RWPE2 (cell line): ENCODE data around the gene ZSCAN5A.

Experiments
- ATAC-seq: fragments of 200-7000 bp; cut with Tn5 transposase; 3 replicates; pipeline ENCODE4 v1.9.1; 2021; ENCODE audit warnings: low read depth
- DNase-seq: peaks from one replicate; pipeline ENCODE4 v3.0.0-alpha.2; 2020; ENCODE audit warnings: low spot score
- H3K27ac ChIP-seq: fragments of 450-650 bp; 2 replicates; pipeline ENCODE4 v1.5.1; 2017; ENCODE audit warnings: mild to moderate bottlenecking; ENCODE audit not compliant: poor library complexity, severe bottlenecking
- H3K27me3 ChIP-seq: fragments of 250-450 bp; sonication (Bioruptor Pico); 2 replicates; pipeline ENCODE4 v1.5.1; 2021; ENCODE audit warnings: mild to moderate bottlenecking, moderate library complexity; ENCODE audit not compliant: insufficient read depth, poor library complexity, severe bottlenecking
- H3K36me3 ChIP-seq: fragments of 250-450 bp; sonication (Bioruptor Pico); 2 replicates; pipeline ENCODE4 v1.5.1; 2020; ENCODE audit warnings: low read depth, mild to moderate bottlenecking, moderate library complexity
- H3K4me1 ChIP-seq: fragments of 250-450 bp; sonication (Bioruptor Pico); 2 replicates; pipeline ENCODE4 v1.5.1; 2021; ENCODE audit warnings: mild to moderate bottlenecking, moderate library complexity; ENCODE audit not compliant: insufficient read depth, poor library complexity, severe bottlenecking
- H3K4me3 ChIP-seq: fragments of 250-450 bp; sonication (Bioruptor Pico); 2 replicates; pipeline ENCODE4 v1.5.1; 2021; ENCODE audit warnings: mild to moderate bottlenecking, moderate library complexity; ENCODE audit not compliant: severe bottlenecking
- H3K9me3 ChIP-seq: fragments of 250-450 bp; sonication (Bioruptor Pico); 2 replicates; pipeline ENCODE4 v1.5.1; 2021; ENCODE audit warnings: mild to moderate bottlenecking, moderate library complexity; ENCODE audit not compliant: severe bottlenecking
- TF ChIP-seq, protein P1 (sequence below): fragments of 450-650 bp; IDR thresholded peaks from one replicate; pipeline ENCODE4 v1.5.1; 2017; ENCODE audit warnings: mild to moderate bottlenecking, moderate library complexity; ENCODE audit not compliant: poor library complexity, severe bottlenecking

Gene ZSCAN5A

DNA sequence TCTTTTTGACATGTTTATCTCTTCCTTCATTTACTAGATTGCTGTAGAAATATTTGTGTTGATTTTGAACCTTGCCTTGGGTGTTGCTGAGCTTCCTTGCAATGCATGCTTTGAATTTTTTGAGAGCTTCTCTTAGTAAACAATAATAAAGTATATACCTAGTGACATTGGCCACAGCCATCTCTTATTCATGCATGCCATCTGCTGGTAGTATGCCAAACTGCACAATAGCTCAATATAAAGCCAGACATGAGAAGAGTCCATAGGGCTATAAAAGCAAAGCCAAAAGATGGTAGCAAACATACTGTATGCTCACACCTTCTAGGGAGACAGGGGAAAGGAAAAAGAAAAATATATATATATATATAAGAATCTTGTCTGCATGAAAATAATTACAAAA lies 18.9 kb upstream of the ZSCAN5A start:
- H3K27ac ChIP-seq, result no peak overlapping the region
- ATAC-seq (no peak), DNase-seq (no peak)
- no peaks in the 10 kb centered on the region for H3K27me3 ChIP-seq
- no peaks in the 10 kb centered on the region for H3K36me3 ChIP-seq
- TF ChIP-seq, protein P1, sequence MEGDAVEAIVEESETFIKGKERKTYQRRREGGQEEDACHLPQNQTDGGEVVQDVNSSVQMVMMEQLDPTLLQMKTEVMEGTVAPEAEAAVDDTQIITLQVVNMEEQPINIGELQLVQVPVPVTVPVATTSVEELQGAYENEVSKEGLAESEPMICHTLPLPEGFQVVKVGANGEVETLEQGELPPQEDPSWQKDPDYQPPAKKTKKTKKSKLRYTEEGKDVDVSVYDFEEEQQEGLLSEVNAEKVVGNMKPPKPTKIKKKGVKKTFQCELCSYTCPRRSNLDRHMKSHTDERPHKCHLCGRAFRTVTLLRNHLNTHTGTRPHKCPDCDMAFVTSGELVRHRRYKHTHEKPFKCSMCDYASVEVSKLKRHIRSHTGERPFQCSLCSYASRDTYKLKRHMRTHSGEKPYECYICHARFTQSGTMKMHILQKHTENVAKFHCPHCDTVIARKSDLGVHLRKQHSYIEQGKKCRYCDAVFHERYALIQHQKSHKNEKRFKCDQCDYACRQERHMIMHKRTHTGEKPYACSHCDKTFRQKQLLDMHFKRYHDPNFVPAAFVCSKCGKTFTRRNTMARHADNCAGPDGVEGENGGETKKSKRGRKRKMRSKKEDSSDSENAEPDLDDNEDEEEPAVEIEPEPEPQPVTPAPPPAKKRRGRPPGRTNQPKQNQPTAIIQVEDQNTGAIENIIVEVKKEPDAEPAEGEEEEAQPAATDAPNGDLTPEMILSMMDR, result peak; percentile 69
- H3K4me1 ChIP-seq, result no peaks in the 10 kb centered on the region
- H3K9me3 ChIP-seq, result peaks cover 5% of the 10 kb centered on the region
- H3K4me3 ChIP-seq, result no peak overlapping the region

DNA sequence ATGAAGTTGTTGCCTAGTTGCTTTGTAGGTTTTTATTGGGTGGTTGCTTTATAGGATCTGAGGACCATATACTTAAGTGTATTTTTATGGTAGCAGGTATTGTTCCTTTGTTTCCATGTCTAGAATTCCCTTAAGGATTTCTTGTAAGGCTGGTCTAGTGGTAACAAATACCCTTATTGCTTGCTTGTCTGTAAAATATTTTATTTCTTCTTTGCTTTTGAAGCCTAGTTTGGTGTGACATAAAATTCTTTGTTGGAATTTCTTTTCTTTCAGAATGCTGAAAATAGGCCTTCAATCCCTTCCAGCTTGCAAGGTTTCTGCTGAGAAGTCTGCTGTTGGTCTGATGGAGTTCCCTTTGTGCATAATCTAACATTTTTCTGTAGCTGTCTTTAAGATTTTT lies 18.1 kb upstream of the ZSCAN5A start:
- H3K27me3 ChIP-seq, result no peaks in the 10 kb centered on the region
- no peak overlapping the region for H3K27ac ChIP-seq
- H3K4me3 ChIP-seq, result no peak overlapping the region
- TF ChIP-seq, protein P1, result no peak
- no peaks in the 10 kb centered on the region for H3K4me1 ChIP-seq
- ATAC-seq (no peak), DNase-seq (no peak)
- no peaks in the 10 kb centered on the region for H3K36me3 ChIP-seq
- H3K9me3 ChIP-seq, result peaks cover 5% of the 10 kb centered on the region

DNA sequence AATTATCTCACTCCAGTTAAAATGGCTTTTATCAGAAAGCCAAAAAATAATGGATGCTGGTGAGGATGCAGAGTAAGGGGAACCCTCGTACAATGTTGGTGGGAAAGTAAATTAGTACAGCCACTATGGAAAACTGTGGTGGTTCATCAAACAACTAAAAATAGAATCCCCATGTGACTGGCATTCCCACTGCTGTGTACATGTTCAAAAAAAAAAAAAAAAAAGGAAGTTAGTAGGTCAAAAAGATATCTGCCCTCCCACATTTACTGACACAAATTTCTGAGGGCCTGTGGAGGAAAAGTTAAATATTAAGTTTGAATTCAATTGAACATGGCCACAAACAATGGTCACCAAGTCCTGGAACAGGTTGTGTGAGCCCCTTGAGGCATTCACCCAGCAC lies 9.8 kb upstream of the ZSCAN5A start:
- H3K27ac ChIP-seq, result no peak overlapping the region
- H3K27me3 ChIP-seq, result no peaks in the 10 kb centered on the region
- TF ChIP-seq, protein P1, result no peak
- H3K36me3 ChIP-seq, result no peaks in the 10 kb centered on the region
- no peaks in the 10 kb centered on the region for H3K9me3 ChIP-seq
- ATAC-seq (no peak), DNase-seq (no peak)
- H3K4me1 ChIP-seq, result no peaks in the 10 kb centered on the region
- H3K4me3 ChIP-seq, result no peak overlapping the region

DNA sequence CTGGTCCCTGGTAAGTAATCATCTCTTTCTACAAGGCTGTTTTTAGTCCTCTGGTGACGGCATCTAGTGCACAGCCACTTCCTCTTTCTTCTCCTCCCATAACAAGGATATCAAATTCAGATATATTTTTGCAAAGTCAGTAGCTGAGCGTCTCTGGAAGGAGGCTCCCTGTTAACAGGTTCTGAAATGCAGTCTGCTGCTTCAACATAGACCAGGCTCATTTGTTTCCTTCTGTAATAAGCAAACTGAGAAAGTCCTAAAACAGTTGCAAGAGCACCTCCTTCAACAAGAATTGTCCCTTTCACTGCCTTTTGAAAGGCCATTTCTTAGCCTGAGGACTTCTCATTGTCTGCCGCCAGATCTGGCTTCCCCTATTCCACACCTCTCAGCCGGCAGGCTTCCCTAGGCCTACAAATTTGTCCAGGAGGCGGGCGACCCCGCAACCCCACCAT lies 7.4 kb upstream of the ZSCAN5A start:
- Histone ChIP-seq H3K27me3 (no peaks in the 10 kb centered on the region), H3K36me3 (no peaks in the 10 kb centered on the region), H3K27ac (no peak overlapping the region), H3K9me3 (no peaks in the 10 kb centered on the region), H3K4me1 (no peaks in the 10 kb centered on the region), H3K4me3 (no peak overlapping the region)
- no peak for ATAC-seq
- DNase-seq, result no peak
- TF ChIP-seq, protein P1, result no peak

DNA sequence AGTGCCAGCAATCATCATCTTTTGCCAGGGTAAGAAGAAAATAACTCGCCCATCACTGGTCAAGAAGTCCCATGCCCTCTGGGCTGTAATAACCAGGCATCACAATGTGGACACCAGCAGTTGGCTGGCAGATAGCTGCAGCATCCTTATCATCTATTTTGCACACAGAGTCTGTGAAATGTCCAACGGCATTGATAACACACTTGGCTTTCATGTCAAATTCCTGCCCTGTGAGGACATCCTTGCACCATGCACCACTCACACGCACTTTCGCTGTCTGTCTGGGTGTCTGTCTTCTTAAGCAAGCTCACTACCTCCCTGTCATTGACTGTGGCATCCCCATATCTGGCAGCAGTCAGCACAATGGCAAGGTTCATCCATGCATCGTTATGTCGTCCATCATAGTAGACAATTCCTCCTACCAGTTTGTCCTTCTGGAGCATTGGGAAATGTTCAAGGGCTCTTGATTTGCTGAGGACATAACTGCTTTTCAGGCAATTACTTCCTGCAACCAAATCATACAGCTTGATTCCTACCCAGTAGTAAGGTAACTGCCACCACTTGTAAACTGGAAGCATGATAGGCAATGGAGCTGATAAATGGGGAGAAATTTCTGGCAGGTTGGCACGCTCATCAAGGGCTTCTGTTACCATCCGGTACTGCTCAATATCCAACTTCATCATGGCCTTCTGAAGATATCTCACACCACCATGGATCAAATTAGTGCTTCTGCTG lies 6.8 kb upstream of the ZSCAN5A start:
- no peak for DNase-seq
- H3K9me3 ChIP-seq, result no peaks in the 10 kb centered on the region
- no peaks in the 10 kb centered on the region for H3K4me1 ChIP-seq
- H3K27me3 ChIP-seq, result no peaks in the 10 kb centered on the region
- no peak overlapping the region for H3K27ac ChIP-seq
- H3K4me3 ChIP-seq, result no peak overlapping the region
- no peak for ATAC-seq
- H3K36me3 ChIP-seq, result no peaks in the 10 kb centered on the region
- TF ChIP-seq, protein P1, result no peak
